DND-41 (cell line): Measurements from ENCODE around the gene CYP2W1.
"Not testable (repeated sequence)": the region's sequence is repeated elsewhere in the genome, so short reads cannot be mapped to it uniquely, and the experiment has no call there.

Experiments used
- CTCF ChIP-seq: IDR thresholded peaks from 2 replicates; pipeline ENCODE4 v1.5.1; 2012; ENCODE audit warnings: borderline replicate concordance, low read length, moderate library complexity, mild to moderate bottlenecking; ENCODE audit not compliant: poor library complexity, severe bottlenecking; ENCODE audit errors: extremely low read depth
- EZH2 ChIP-seq: IDR thresholded peaks from 3 replicates; pipeline ENCODE4 v1.6.1; 2012; ENCODE audit warnings: borderline replicate concordance, low read depth, mild to moderate bottlenecking, moderate library complexity, low read length, inconsistent platforms; ENCODE audit not compliant: severe bottlenecking

GRCh38 chr7:1036164-1036928 lies 53.4 kb downstream of the CYP2W1 start:
- not testable (repeated sequence) for TF ChIP-seq CTCF, EZH2
